Measurements from ENCODE around the gene RASSF4. TPM values are rescaled to one million over a fixed set of nuclear protein-coding genes. Genes with fewer than 3 reads are reported as not detected.

Gene RASSF4
- total RNA-seq, 4 donors from 2014 or later: 1.7 to 22.5 (median 7.4) TPM

DNA sequence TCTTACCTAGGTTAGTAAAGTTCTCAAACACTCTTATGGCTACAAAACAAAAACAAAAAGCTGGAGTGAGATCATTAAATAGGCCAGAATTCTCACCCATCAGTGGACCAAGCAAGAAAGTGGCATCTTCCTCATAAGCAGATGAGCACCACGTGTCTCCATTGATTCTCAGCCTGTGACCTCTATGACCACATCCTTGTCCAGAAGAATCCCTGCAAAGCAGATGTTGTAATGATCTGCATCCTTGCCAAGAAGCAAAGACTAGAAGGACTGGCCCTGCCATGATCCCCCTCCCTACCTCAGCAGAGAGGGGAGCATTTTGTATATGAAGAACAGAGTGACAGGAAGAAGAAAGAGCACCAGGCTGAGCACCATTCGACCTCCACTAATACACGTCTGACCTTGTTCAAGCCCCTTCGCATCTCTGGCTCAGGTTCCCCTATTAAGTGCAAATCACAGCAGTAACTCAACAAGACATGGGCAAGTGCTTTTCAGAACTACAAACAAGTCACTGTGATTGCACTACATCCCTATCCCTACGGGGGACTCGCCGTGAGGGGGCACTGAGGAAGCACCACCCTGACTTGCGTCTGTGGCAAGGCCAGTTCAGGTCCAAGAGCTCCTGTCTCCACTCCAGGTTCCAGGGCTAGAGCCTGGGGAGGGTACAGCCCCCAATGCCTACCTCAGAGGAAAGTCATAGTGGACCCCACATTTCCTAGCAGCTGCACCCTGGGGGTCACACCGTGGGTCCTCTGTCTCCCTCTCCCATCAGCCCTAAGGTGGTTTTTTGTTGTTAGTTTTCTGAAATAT lies 22.2 kb upstream of the RASSF4 start:
- no peak for DNase-seq
- H3K9me3 ChIP-seq: no peaks in the 10 kb centered on the region
- no peaks in the 10 kb centered on the region for H3K27me3 ChIP-seq
- 77 to 84% methylated on average over 9 of the region's 9 CpGs for WGBS, 2 donors
- TF ChIP-seq POLR2A (IDR thresholded peaks at IDR 0.05): no peak
- H3K27ac ChIP-seq: no peak overlapping the region
- peaks cover 0 to 23% (median 10%) of the 10 kb centered on the region in 3 donors for H3K4me1 ChIP-seq
- no peaks in the 10 kb centered on the region for H3K36me3 ChIP-seq
- intact Hi-C loops (cut with DNase I): no loop called here
- H3K4me3 ChIP-seq: no peak overlapping the region

GRCh38 chr10:44938956-44939355 lies 20.6 kb upstream of the RASSF4 start:
- Histone ChIP-seq H3K4me3 (no peak overlapping the region), H3K36me3 (no peaks in the 10 kb centered on the region), H3K27ac (no peak overlapping the region), H3K9me3 (no peaks in the 10 kb centered on the region), H3K27me3 (no peaks in the 10 kb centered on the region), H3K4me1 (peaks cover 0 to 14% (median 7%) of the 10 kb centered on the region in 3 donors)
- TF ChIP-seq POLR2A (IDR thresholded peaks at IDR 0.05): no peak
- no peak for TF ChIP-seq CTCF (IDR thresholded peaks at IDR 0.05)
- WGBS, 2 donors: 74 to 75% methylated on average over 7 of the region's 7 CpGs
- no peak for DNase-seq
- intact Hi-C loops (cut with DNase I): no loop called here

DNA sequence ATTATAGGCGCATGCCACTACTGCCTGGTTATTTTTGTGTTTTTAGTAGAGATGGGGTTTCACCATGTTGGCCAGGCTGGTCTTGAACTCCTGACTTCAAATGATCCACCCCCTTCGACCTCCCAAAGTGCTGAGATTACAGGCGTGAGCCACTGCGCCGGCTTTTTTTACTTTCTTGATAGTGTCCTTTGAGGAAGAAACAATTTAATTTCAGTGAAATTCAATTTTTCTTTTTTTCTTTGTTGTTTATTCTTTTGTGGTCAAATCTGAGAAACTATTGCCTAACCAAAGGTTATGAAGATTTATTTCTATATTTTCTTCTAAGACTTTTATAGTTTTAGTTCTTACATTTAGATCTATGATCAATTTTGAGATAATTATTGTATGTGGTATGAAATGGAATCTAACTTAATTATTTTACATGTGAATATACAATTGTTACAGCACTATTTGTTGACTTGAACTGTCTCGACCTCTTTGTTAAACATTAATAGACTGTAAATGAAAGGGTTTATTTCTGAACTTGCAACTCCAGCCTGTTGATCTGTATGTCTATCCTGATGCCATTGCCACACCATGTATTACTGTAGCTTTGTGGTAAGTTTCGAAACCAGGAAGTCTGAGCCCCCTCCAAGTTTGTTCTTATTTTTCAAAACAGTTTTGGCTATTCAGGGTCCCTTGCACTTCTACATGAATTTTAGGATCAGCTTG lies 19.8 kb upstream of the RASSF4 start:
- H3K9me3 ChIP-seq: no peaks in the 10 kb centered on the region
- no peak for DNase-seq
- no peak overlapping the region for H3K27ac ChIP-seq
- no peak overlapping the region for H3K4me3 ChIP-seq
- H3K4me1 ChIP-seq: peaks cover 0 to 14% (median 7%) of the 10 kb centered on the region in 3 donors
- no peaks in the 10 kb centered on the region for H3K36me3 ChIP-seq
- 78 to 79% methylated on average over 7 of the region's 7 CpGs for WGBS, 2 donors
- TF ChIP-seq POLR2A (IDR thresholded peaks at IDR 0.05) (no peak), CTCF (IDR thresholded peaks at IDR 0.05) (no peak)
- no peaks in the 10 kb centered on the region for H3K27me3 ChIP-seq
- intact Hi-C loops (cut with DNase I): no loop called here

- H3K36me3 ChIP-seq: no peaks in the 10 kb centered on the region
- H3K27ac ChIP-seq: no peak overlapping the region
- intact Hi-C loops (cut with DNase I): no loop called here
- H3K27me3 ChIP-seq: no peaks in the 10 kb centered on the region
- WGBS, 2 donors: 27 to 81% methylated on average over 1 of the region's 1 CpG
- H3K4me3 ChIP-seq: no peak overlapping the region
- no peak for DNase-seq
- TF ChIP-seq CTCF (IDR thresholded peaks at IDR 0.05) (no peak), POLR2A (IDR thresholded peaks at IDR 0.05) (no peak)
- no peaks in the 10 kb centered on the region for H3K9me3 ChIP-seq
- H3K4me1 ChIP-seq: peaks cover 0 to 7% (median 5%) of the 10 kb centered on the region in 3 donors
Measured at GRCh38 chr10:44944354-44944753, 15.2 kb upstream of the RASSF4 start.

GRCh38 chr10:44946205-44946604 lies 13.4 kb upstream of the RASSF4 start:
- intact Hi-C loops (cut with DNase I): no loop called here
- peaks cover 0 to 7% (median 5%) of the 10 kb centered on the region in 3 donors for H3K4me1 ChIP-seq
- TF ChIP-seq CTCF (IDR thresholded peaks at IDR 0.05): no peak
- TF ChIP-seq POLR2A (IDR thresholded peaks at IDR 0.05): no peak
- H3K27me3 ChIP-seq: no peaks in the 10 kb centered on the region
- WGBS, 2 donors: 27% methylated on average over 2 of the region's 2 CpGs; no CpG with 5 or more reads in 1 of the 2 donors
- DNase-seq: no peak
- H3K36me3 ChIP-seq: no peaks in the 10 kb centered on the region
- no peak overlapping the region for H3K27ac ChIP-seq
- no peaks in the 10 kb centered on the region for H3K9me3 ChIP-seq
- H3K4me3 ChIP-seq: no peak overlapping the region

Data from esophagus squamous epithelium (tissue), 5 donors.